ENCODE data around the gene LRRC8D. TPM values are rescaled to one million over a fixed set of nuclear protein-coding genes. Genes with fewer than 3 reads are reported as not detected.

LRRC8D gene
- total RNA-seq, 1 experiment from 2014 or later = 37.2 TPM

- Histone ChIP-seq H3K18ac (ENCODE audit: insufficient read length, low read depth, low read length) (no peak overlapping the region), H3K56ac (ENCODE audit: insufficient read length, low read depth, low read length) (no peak overlapping the region), H3K9me3 (ENCODE audit: control insufficient read depth, low read depth, low read length) (no peaks in the 10 kb centered on the region), H3K79me1 (ENCODE audit: insufficient read depth, low read depth, low read length, poor library complexity, severe bottlenecking) (peaks cover 5% of the 10 kb centered on the region), H3K27me3 (ENCODE audit: insufficient read depth, low read length) (no peaks in the 10 kb centered on the region), H2BK20ac (ENCODE audit: low read depth, low read length, poor library complexity, severe bottlenecking) (no peak overlapping the region), H4K8ac (replicated peaks; ENCODE audit: insufficient read length, low read depth, low read length) (no peak overlapping the region), H3K27ac (ENCODE audit: insufficient read length, low read depth, low read length) (no peak overlapping the region), H3K14ac (ENCODE audit: insufficient read depth, low read length) (no peak overlapping the region), H3K4ac (ENCODE audit: low read depth, low read length) (no peak overlapping the region), H3T11ph (ENCODE audit: low read length) (no peak overlapping the region), H2BK5ac (ENCODE audit: insufficient read length, low read length) (no peak overlapping the region), H3K23me2 (ENCODE audit: insufficient read length, low read depth, low read length, poor library complexity, severe bottlenecking) (no peaks in the 10 kb centered on the region), H4K91ac (ENCODE audit: insufficient read length, low read depth, low read length) (no peak overlapping the region), H3K9ac (ENCODE audit: extremely low read depth, insufficient read length, low read length) (no peak overlapping the region), H3K79me2 (ENCODE audit: insufficient read depth, low read length) (no peaks in the 10 kb centered on the region; the same call in 1 of the 2 replicates), H2BK15ac (ENCODE audit: low read depth, low read length) (no peak overlapping the region), H3K4me1 (ENCODE audit: insufficient read depth, low read length) (peaks cover 37% of the 10 kb centered on the region), H2AFZ (ENCODE audit: low read length) (no peak overlapping the region), H2BK120ac (ENCODE audit: low read depth, low read length, poor library complexity, severe bottlenecking) (no peak overlapping the region), H4K5ac (ENCODE audit: insufficient read length, low read depth, low read length) (no peak overlapping the region), H2BK12ac (ENCODE audit: insufficient read length, low read depth, low read length) (peak overlapping the region; percentile 84), H4K20me1 (ENCODE audit: control insufficient read depth, insufficient read depth, insufficient read length) (no peaks in the 10 kb centered on the region), H2AK5ac (ENCODE audit: insufficient read length, low read length) (peak overlapping the region; percentile 87), H3K4me2 (ENCODE audit: insufficient read depth, insufficient read length, low read length) (no peak overlapping the region), H3K23ac (ENCODE audit: insufficient read length, low read depth, low read length) (no peak overlapping the region)
- Mint-ChIP-seq H3K4me3 (no peak overlapping the region), H3K9me3 (no peaks in the 10 kb centered on the region), H3K36me3 (ENCODE audit: insufficient read depth in 1 of 3, low read depth in 3 of 3) (peaks cover 3 to 6% (median 4%) of the 10 kb centered on the region in 3 experiments; a peak in 3 of 7 replicates), H3K27ac (peak overlapping the region; percentile 43 to 97 (median 97); a peak in 5 of 7 replicates), H3K27me3 (ENCODE audit: low read depth) (no peaks in the 10 kb centered on the region), H3K4me1 (peaks cover 84 to 89% of the 10 kb centered on the region in 2 experiments)
- DNase-seq = no peak
- TF ChIP-seq CTCF (conservative IDR thresholded peaks at IDR 0.05) = no peak
- WGBS (ENCODE audit: extremely low coverage, insufficient read length, low lambda C conversion rate) = no CpG with 5 or more reads among the region's 2 CpGs
Observed at GRCh38 chr1:89907727-89908212, 86.9 kb downstream of the LRRC8D start.

Data from H9 (cell line).